HCT116 (cell line): Measurements from ENCODE around the gene SCAF8. TPM values are rescaled to one million over a fixed set of nuclear protein-coding genes. Genes with fewer than 3 reads are reported as not detected.

Experiments
- ATAC-seq: fragments of 200-7000 bp; cut with Tn5 transposase; 2 replicates; pipeline ENCODE4 v1.9.1; 2020; ENCODE audit warnings: mild to moderate bottlenecking, moderate library complexity
- BruUV-seq: library from RNA; stranded (reverse); fragments of 400-500 nt; replicated peaks from 2 replicates; lab custom pipeline; 2021; lab: Mats Ljungman, UMichigan
- CTCF ChIA-PET: fragments of 300-600 bp; sonication (Branson Sonifier 250); formaldehyde crosslinking; loops from one replicate; lab custom pipeline; 2021; ENCODE audit warnings: antibody characterized with exemption; lab: Charles Lee
- POLR2A ChIA-PET: fragments of 300-600, 350-600 bp; sonication (Branson Sonifier 250); formaldehyde crosslinking; loops from one replicate; lab custom pipeline; 2021; ENCODE audit warnings: antibody characterized with exemption; lab: Charles Lee
- RAD21 ChIA-PET, 2 experiments: fragments of 300-600 bp; sonication (Branson Sonifier 250); formaldehyde crosslinking; loops; one replicate each; lab custom pipeline; 2023; ENCODE audit warnings: low total read pairs in 2 of 2; ENCODE audit not compliant: uncharacterized antibody in 2 of 2, unreplicated experiment in 2 of 2, low non-redundant PET in 1 of 2; lab: Charles Lee
- DNase-seq: peaks from one replicate; pipeline ENCODE4 v3.0.0-alpha.2; 2010; ENCODE audit warnings: low read depth, low spot score
- H2AFZ ChIP-seq: fragments of 200-600 bp; shearing (Covaris generic), sonication (generic); 2 replicates; pipeline ENCODE4 v1.6.1; 2017; ENCODE audit warnings: low read depth, mixed run types, mixed read lengths, antibody characterized with exemption, low read length; ENCODE audit not compliant: poor library complexity, severe bottlenecking
- H3K27ac ChIP-seq: 2 replicates; pipeline ENCODE4 v1.5.1; 2012; ENCODE audit warnings: low read depth, low read length
- H3K27me3 ChIP-seq: fragments of 200-600 bp; sonication (generic); 2 replicates; pipeline ENCODE4 v1.6.1; 2016; ENCODE audit warnings: mixed run types, low read length, mixed read lengths; ENCODE audit not compliant: insufficient read depth
- H3K36me3 ChIP-seq, 2 experiments: fragments of 200-500 bp in 1 of 2; fragments of 200-600 bp in 1 of 2; sonication (Bioruptor generic) in 1 of 2; sonication (generic) in 1 of 2; 2 replicates each; pipeline versions ENCODE4 v1.5.1 to v1.6.1; 2014 to 2016; ENCODE audit warnings: low read length in 2 of 2, inconsistent platforms in 1 of 2, mixed read lengths in 1 of 2, mixed run types in 1 of 2; ENCODE audit not compliant: insufficient read depth in 2 of 2, control insufficient read depth in 1 of 2
- H3K4me1 ChIP-seq, 2 experiments: fragments of 200-600 bp in 1 of 2; sonication (generic) in 1 of 2; 2 replicates each; pipeline versions ENCODE4 v1.5.1 to v1.6.1; 2012 to 2017; ENCODE audit warnings: low read length in 2 of 2, inconsistent platforms in 1 of 2, mild to moderate bottlenecking in 1 of 2, mixed read lengths in 1 of 2, mixed run types in 1 of 2, moderate library complexity in 1 of 2; ENCODE audit not compliant: insufficient read depth in 2 of 2, control insufficient read depth in 1 of 2
- H3K4me2 ChIP-seq: fragments of 200-600 bp; sonication (generic); 2 replicates; pipeline ENCODE4 v1.6.1; 2017; ENCODE audit warnings: mixed run types, low read length, mixed read lengths
- H3K4me3 ChIP-seq, 2 experiments: fragments of 200-600 bp in 1 of 2; sonication (generic) in 1 of 2; replicated peaks in 1 of 2; 2 replicates each; pipeline ENCODE4 v1.5.1; 2011 to 2016; ENCODE audit warnings: low read length in 2 of 2, control low read depth in 1 of 2, low read depth in 1 of 2, mild to moderate bottlenecking in 1 of 2, mixed read lengths in 1 of 2, mixed run types in 1 of 2
- H3K79me2 ChIP-seq: fragments of 200-600 bp; sonication (generic); 2 replicates; pipeline ENCODE4 v1.6.1; 2017; ENCODE audit warnings: mild to moderate bottlenecking, mixed run types, low read length, moderate library complexity, mixed read lengths; ENCODE audit not compliant: insufficient read depth
- H3K9ac ChIP-seq: fragments of 200-600 bp; sonication (generic); 2 replicates; pipeline ENCODE4 v1.6.1; 2016; ENCODE audit warnings: low read length, mixed read lengths
- H3K9me2 ChIP-seq: fragments of 200-600 bp; sonication (generic), shearing (Covaris generic); 2 replicates; pipeline ENCODE4 v1.6.1; 2017; ENCODE audit warnings: mixed run types, mild to moderate bottlenecking, moderate library complexity; ENCODE audit not compliant: insufficient read depth
- H3K9me3 ChIP-seq, 2 experiments: fragments of 200-500 bp in 1 of 2; fragments of 200-600 bp in 1 of 2; sonication (Bioruptor generic) in 1 of 2; sonication (generic) in 1 of 2; 2 replicates each; pipeline ENCODE4 v1.6.1; 2014 to 2017; ENCODE audit warnings: low read length in 2 of 2, mixed read lengths in 2 of 2, inconsistent platforms in 1 of 2, low read depth in 1 of 2, mild to moderate bottlenecking in 1 of 2, mixed run types in 1 of 2, moderate library complexity in 1 of 2; ENCODE audit not compliant: control insufficient read depth in 1 of 2, insufficient read depth in 1 of 2
- H4K20me1 ChIP-seq: fragments of 200-600 bp; sonication (generic), shearing (Covaris generic); 2 replicates; pipeline ENCODE4 v1.6.1; 2017; ENCODE audit warnings: mixed run types, mild to moderate bottlenecking, moderate library complexity; ENCODE audit not compliant: insufficient read depth
- CEBPB ChIP-seq: IDR thresholded peaks from 2 replicates; pipeline ENCODE4 v1.6.1; 2012; ENCODE audit warnings: low read depth
- EGR1 ChIP-seq: IDR thresholded peaks from 2 replicates; pipeline ENCODE4 v1.6.1; 2012; ENCODE audit warnings: low read depth
- ELF1 ChIP-seq: IDR thresholded peaks from 2 replicates; pipeline ENCODE4 v1.6.1; 2012; ENCODE audit warnings: low read depth, borderline replicate concordance
- EZH2 ChIP-seq: fragments of 200-600 bp; sonication (generic); IDR thresholded peaks from 2 replicates; pipeline ENCODE4 v1.6.1; 2017; ENCODE audit warnings: antibody characterized with exemption, mixed run types
- FOSL1 ChIP-seq: IDR thresholded peaks from 2 replicates; pipeline ENCODE4 v1.6.1; 2012; ENCODE audit warnings: low read depth
- POLR2AphosphoS5 ChIP-seq: IDR thresholded peaks from 2 replicates; pipeline ENCODE4 v1.6.1; 2011; ENCODE audit warnings: mild to moderate bottlenecking, low read depth, low read length, moderate library complexity
- RAD21 ChIP-seq: IDR thresholded peaks from 2 replicates; pipeline ENCODE4 v1.6.1; 2012; ENCODE audit warnings: low read depth, mild to moderate bottlenecking
- SP1 ChIP-seq: IDR thresholded peaks from 2 replicates; pipeline ENCODE4 v1.6.1; 2012; ENCODE audit warnings: low read depth
- TCF7L2 ChIP-seq: IDR thresholded peaks from 2 replicates; pipeline ENCODE4 v1.7.0; 2011; ENCODE audit warnings: borderline replicate concordance, inconsistent platforms; ENCODE audit not compliant: insufficient read depth, insufficient read length; ENCODE audit errors: extremely low read depth
- YY1 ChIP-seq: IDR thresholded peaks from 2 replicates; pipeline ENCODE4 v1.6.1; 2011; ENCODE audit warnings: low read length, low read depth, moderate library complexity, mild to moderate bottlenecking; ENCODE audit not compliant: insufficient replicate concordance; ENCODE audit errors: extremely low read depth
- ZFX ChIP-seq: fragments of 450-650 bp; IDR thresholded peaks from 2 replicates; pipeline ENCODE4 v1.6.1; 2017
- ZNF274 ChIP-seq: fragments of 200-500 bp; sonication (Bioruptor generic); IDR thresholded peaks from 2 replicates; pipeline ENCODE4 v1.6.1; 2014; ENCODE audit warnings: mild to moderate bottlenecking, low read depth, low read length, inconsistent platforms
- intact Hi-C: fragments of 100-400 bp; cut with micrococcal nuclease; formaldehyde crosslinking; loops from 2 replicates; pipeline ENCODE4 v1.10.0; 2022
- total RNA-seq: library from RNA; stranded (reverse); gene quantifications from one replicate; pipeline ENCODE4 v1.2.1, GENCODE V29; 2021; ENCODE audit not compliant: unreplicated experiment
- TF ChIP-seq, protein P1 (sequence below): IDR thresholded peaks from 2 replicates; pipeline ENCODE4 v1.6.1; 2012
- TF ChIP-seq, protein P2 (sequence below): IDR thresholded peaks from 2 replicates; pipeline ENCODE4 v1.6.1; 2012; ENCODE audit warnings: low read depth

SCAF8 gene
- total RNA-seq, 1 experiment from 2014 or later: 34.6 TPM

DNA sequence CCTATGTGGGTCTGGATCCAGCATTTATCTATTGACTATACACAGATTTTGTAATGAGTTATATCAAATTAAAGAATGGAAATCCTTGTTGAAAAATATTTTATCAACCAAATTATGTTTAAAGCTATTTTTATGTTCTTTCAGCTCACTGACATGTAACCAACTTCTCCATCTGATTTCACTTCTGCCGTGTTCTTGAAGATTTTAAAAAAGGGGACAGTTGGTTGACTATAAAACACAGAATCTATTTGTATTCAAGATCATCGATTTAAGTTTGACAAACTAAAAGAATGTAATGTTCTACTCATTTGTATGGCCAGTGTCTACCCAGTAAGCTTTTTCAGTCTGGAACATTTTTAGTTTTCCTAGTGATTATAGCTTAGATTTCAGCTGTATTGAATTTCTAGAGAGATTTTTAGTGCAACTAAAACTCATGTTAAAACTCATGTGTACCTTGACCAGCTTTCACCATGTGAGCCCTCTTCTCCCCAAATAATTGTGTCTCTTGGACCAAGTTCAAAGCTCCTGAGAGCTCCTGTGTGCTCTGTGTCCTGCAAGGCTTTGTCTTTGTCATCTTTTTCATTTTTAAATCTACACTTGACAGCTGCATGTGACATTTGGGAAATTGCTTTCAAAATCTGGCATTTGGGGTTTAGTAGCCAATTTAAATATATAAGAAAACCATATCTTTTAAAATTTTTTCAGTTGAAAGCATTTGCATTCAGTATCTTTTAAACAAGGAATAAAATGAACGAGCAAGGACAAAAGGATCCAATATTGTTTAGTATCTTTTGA is 143.5 kb downstream of the SCAF8 start:
- H3K36me3 ChIP-seq: no peaks in the 10 kb centered on the region
- no peaks in the 10 kb centered on the region; the same call in 1 of the 2 replicates for H4K20me1 ChIP-seq
- no peaks in the 10 kb centered on the region for H3K9me3 ChIP-seq
- no TSS peak for BruUV-seq
- CTCF ChIA-PET: interaction anchor here (2.6 kb wide), 1 partner anchor 9 kb away, joined by 14 read pairs; no protein-coding TSS in a partner anchor
- TF ChIP-seq EZH2 (no peak), POLR2AphosphoS5 (no peak), FOSL1 (no peak)
- no peak overlapping the region for H3K4me3 ChIP-seq
- intact Hi-C loops: no loop called here
- no peaks in the 10 kb centered on the region; the same call in 1 of the 2 replicates for H3K79me2 ChIP-seq
- H3K4me1 ChIP-seq: no peaks in the 10 kb centered on the region
- H3K9ac ChIP-seq: no peak overlapping the region
- H2AFZ ChIP-seq: no peak overlapping the region
- POLR2A ChIA-PET: no interaction called here
- no peak overlapping the region for H3K27ac ChIP-seq
- ATAC-seq (no peak), DNase-seq (no peak)
- H3K9me2 ChIP-seq: no peaks in the 10 kb centered on the region
- H3K4me2 ChIP-seq: no peak overlapping the region
- RAD21 ChIA-PET: no interaction called here
- H3K27me3 ChIP-seq: no peaks in the 10 kb centered on the region

DNA sequence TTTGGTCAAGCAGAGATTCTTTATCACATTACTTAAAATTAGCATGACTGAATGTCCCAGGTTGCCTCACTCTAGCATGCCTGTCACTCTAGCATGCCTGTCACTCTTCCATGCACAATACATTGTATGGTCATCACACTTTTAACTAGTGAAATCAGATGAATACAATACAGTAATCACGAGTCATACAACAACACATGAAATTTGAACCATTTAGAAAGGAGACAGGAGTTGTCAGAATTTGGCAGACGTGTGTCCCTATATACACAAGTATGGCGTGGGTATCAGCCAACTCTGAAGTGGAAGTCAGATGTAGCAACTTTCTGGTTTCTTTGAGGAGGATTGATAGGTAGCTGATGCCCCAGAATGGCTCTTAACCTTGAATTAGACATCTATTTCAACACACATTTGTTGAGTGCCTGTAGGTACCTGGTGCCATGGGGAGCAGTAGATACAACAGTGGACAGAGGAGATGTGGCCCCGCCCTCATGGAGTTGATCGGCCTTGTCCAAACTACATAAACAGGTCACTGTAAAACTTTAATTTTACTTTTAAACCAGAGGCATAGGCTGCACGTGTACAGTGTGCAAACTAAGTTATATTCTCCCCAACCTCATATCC is 145.8 kb downstream of the SCAF8 start:
- Histone ChIP-seq H3K4me1 (no peaks in the 10 kb centered on the region), H2AFZ (no peak overlapping the region), H3K4me2 (no peak overlapping the region), H3K9me2 (no peaks in the 10 kb centered on the region), H3K27me3 (no peaks in the 10 kb centered on the region), H3K4me3 (no peak overlapping the region), H4K20me1 (no peaks in the 10 kb centered on the region; the same call in 1 of the 2 replicates), H3K9me3 (no peaks in the 10 kb centered on the region), H3K27ac (no peak overlapping the region), H3K79me2 (no peaks in the 10 kb centered on the region; the same call in 1 of the 2 replicates), H3K9ac (no peak overlapping the region), H3K36me3 (no peaks in the 10 kb centered on the region)
- ATAC-seq: no peak
- intact Hi-C loops: no loop called here
- ChIA-PET RAD21 (no interaction called here), CTCF (no interaction called here), POLR2A (no interaction called here)
- no peak for DNase-seq
- TF ChIP-seq POLR2AphosphoS5: no peak
- no peak for TF ChIP-seq ZNF274
- TF ChIP-seq, protein P1, sequence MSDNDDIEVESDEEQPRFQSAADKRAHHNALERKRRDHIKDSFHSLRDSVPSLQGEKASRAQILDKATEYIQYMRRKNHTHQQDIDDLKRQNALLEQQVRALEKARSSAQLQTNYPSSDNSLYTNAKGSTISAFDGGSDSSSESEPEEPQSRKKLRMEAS: no peak
- no peak for TF ChIP-seq RAD21
- TF ChIP-seq YY1: no peak
- TF ChIP-seq, protein P2, sequence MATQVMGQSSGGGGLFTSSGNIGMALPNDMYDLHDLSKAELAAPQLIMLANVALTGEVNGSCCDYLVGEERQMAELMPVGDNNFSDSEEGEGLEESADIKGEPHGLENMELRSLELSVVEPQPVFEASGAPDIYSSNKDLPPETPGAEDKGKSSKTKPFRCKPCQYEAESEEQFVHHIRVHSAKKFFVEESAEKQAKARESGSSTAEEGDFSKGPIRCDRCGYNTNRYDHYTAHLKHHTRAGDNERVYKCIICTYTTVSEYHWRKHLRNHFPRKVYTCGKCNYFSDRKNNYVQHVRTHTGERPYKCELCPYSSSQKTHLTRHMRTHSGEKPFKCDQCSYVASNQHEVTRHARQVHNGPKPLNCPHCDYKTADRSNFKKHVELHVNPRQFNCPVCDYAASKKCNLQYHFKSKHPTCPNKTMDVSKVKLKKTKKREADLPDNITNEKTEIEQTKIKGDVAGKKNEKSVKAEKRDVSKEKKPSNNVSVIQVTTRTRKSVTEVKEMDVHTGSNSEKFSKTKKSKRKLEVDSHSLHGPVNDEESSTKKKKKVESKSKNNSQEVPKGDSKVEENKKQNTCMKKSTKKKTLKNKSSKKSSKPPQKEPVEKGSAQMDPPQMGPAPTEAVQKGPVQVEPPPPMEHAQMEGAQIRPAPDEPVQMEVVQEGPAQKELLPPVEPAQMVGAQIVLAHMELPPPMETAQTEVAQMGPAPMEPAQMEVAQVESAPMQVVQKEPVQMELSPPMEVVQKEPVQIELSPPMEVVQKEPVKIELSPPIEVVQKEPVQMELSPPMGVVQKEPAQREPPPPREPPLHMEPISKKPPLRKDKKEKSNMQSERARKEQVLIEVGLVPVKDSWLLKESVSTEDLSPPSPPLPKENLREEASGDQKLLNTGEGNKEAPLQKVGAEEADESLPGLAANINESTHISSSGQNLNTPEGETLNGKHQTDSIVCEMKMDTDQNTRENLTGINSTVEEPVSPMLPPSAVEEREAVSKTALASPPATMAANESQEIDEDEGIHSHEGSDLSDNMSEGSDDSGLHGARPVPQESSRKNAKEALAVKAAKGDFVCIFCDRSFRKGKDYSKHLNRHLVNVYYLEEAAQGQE: no peak
- no peak for TF ChIP-seq SP1
- TF ChIP-seq FOSL1: no peak
- TF ChIP-seq ZFX: no peak
- TF ChIP-seq ELF1: no peak
- TF ChIP-seq CEBPB: no peak
- no peak for TF ChIP-seq TCF7L2
- TF ChIP-seq EZH2: no peak
- no peak for TF ChIP-seq EGR1
- BruUV-seq: no TSS peak
